ENCODE data around the gene TNK1.
A peak's percentile ranks its signal among the peaks of the same experiment; 100 is the strongest.

TNK1 gene

GRCh38 chr17:7392696-7393612 lies 12.1 kb downstream of the TNK1 start:
- no peak for DNase-seq

- DNase-seq: no peak
These were observed 12.9 kb downstream of the TNK1 start for GRCh38 chr17:7393613-7394451.

GRCh38 chr17:7394452-7395191 lies 13.7 kb downstream of the TNK1 start, which contains the start of gene PLSCR3:
Gene PLSCR3 (minus strand): TSS chr17:7394525. CDS start chr17:7394110, 415 bp downstream.
- DNase-seq: peak; percentile 56 to 71

- no peak for DNase-seq
These were observed 15.3 kb downstream of the TNK1 start for GRCh38 chr17:7396147-7396546.

GRCh38 chr17:7398612-7399011 lies 17.7 kb downstream of the TNK1 start:
- DNase-seq: no peak

GRCh38 chr17:7403043-7403726 lies 22.3 kb downstream of the TNK1 start:
- no peak for DNase-seq

- DNase-seq: no peak
These were observed 22.8 kb downstream of the TNK1 start for GRCh38 chr17:7403727-7403976.

- DNase-seq: peak; percentile 95 to 96
These were observed 23.3 kb downstream of the TNK1 start, which contains the start of gene TMEM256 for GRCh38 chr17:7403977-7404736. Gene TMEM256 (minus strand): TSS chr17:7404097. CDS start chr17:7404084, 13 bp downstream.

GRCh38 chr17:7404737-7405349 lies 24.0 kb downstream of the TNK1 start:
- no peak for DNase-seq

GRCh38 chr17:7405350-7406234 lies 24.7 kb downstream of the TNK1 start:
- DNase-seq: no peak

GRCh38 chr17:7406235-7406825 lies 25.4 kb downstream of the TNK1 start:
- DNase-seq: no peak

- DNase-seq: no peak
These were observed 26.2 kb downstream of the TNK1 start for GRCh38 chr17:7407082-7407481.

GRCh38 chr17:7407485-7408251 lies 26.8 kb downstream of the TNK1 start, which contains the start of gene NLGN2:
Gene NLGN2 (plus strand): TSS chr17:7407845. CDS start chr17:7408256, 411 bp downstream.
- no peak for DNase-seq

GRCh38 chr17:7408252-7408727 lies 27.4 kb downstream of the TNK1 start:
- DNase-seq: no peak

- no peak for DNase-seq
These were observed 28.0 kb downstream of the TNK1 start for GRCh38 chr17:7408863-7409262.

GRCh38 chr17:7409716-7410115 lies 28.8 kb downstream of the TNK1 start:
- no peak for DNase-seq

- DNase-seq: no peak
These were observed 29.9 kb downstream of the TNK1 start for GRCh38 chr17:7410634-7411426.

- DNase-seq: no peak
These were observed 30.5 kb downstream of the TNK1 start for GRCh38 chr17:7411427-7411750.

Data from NCI-H2081 (cell line).